GM23338 (cell line): ENCODE measurements around the gene VSIG10L. TPM values are rescaled to one million over a fixed set of nuclear protein-coding genes. Genes with fewer than 3 reads are reported as not detected.

Experiments
- ATAC-seq: fragments of 200-7000 bp; cut with Tn5 transposase; 3 replicates; pipeline ENCODE4 v1.9.1; 2020
- DNase-seq: peaks from one replicate; pipeline ENCODE4 v3.0.0-alpha.2; 2015; ENCODE audit warnings: low spot score
- H2AFZ ChIP-seq: fragments of 200-600 bp; sonication (generic); 2 replicates; pipeline ENCODE4 v1.8.0; 2016; ENCODE audit warnings: antibody characterized with exemption, mild to moderate bottlenecking, moderate library complexity
- H3F3A ChIP-seq: fragments of 200-600 bp; sonication (generic); replicated peaks from 2 replicates; pipeline ENCODE4 v1.8.0; 2017; ENCODE audit warnings: antibody characterized with exemption, mixed run types, low read depth
- H3K27ac ChIP-seq: fragments of 200-600 bp; sonication (generic); 2 replicates; pipeline ENCODE4 v1.6.1; 2016; ENCODE audit warnings: low read depth
- H3K27me3 ChIP-seq: fragments of 200-600 bp; sonication (generic); 2 replicates; pipeline ENCODE4 v1.8.0; 2016; ENCODE audit warnings: mild to moderate bottlenecking, mixed run types, moderate library complexity; ENCODE audit not compliant: insufficient read depth
- H3K36me3 ChIP-seq: fragments of 200-600 bp; sonication (generic); 2 replicates; pipeline ENCODE4 v1.8.0; 2016; ENCODE audit warnings: mild to moderate bottlenecking; ENCODE audit not compliant: insufficient read depth
- H3K4me1 ChIP-seq: fragments of 200-600 bp; sonication (generic); 2 replicates; pipeline ENCODE4 v1.8.0; 2016; ENCODE audit warnings: mild to moderate bottlenecking, moderate library complexity; ENCODE audit not compliant: insufficient read depth
- H3K4me2 ChIP-seq: fragments of 200-600 bp; sonication (generic); 2 replicates; pipeline ENCODE4 v1.7.1; 2017; ENCODE audit warnings: mixed run types
- H3K4me3 ChIP-seq: fragments of 200-600 bp; sonication (generic); 2 replicates; pipeline ENCODE4 v1.6.1; 2016; ENCODE audit warnings: mixed run types
- H3K79me2 ChIP-seq: fragments of 200-600 bp; sonication (generic); replicated peaks from 2 replicates; pipeline ENCODE4 v1.8.0; 2017; ENCODE audit warnings: mild to moderate bottlenecking; ENCODE audit not compliant: insufficient read depth
- H3K9me2 ChIP-seq: fragments of 200-600 bp; sonication (generic); 2 replicates; pipeline ENCODE4 v1.8.0; 2017; ENCODE audit not compliant: insufficient read depth
- H4K20me1 ChIP-seq: fragments of 200-600 bp; sonication (generic); replicated peaks from 2 replicates; pipeline ENCODE4 v1.8.0; 2017; ENCODE audit warnings: mild to moderate bottlenecking; ENCODE audit not compliant: insufficient read depth
- H3K27ac Mint-ChIP-seq: 2 replicates; pipeline ENCODE4 v1.8.0; 2020; ENCODE audit warnings: inconsistent platforms, mild to moderate bottlenecking, moderate library complexity, mixed read lengths
- H3K27me3 Mint-ChIP-seq: 3 replicates; pipeline ENCODE4 v1.8.0; 2022; ENCODE audit warnings: low read depth, mild to moderate bottlenecking, moderate library complexity, mixed read lengths, inconsistent platforms; ENCODE audit not compliant: insufficient read depth, poor library complexity
- H3K36me3 Mint-ChIP-seq: 3 replicates; pipeline ENCODE4 v1.8.0; 2021; ENCODE audit warnings: low read depth, mild to moderate bottlenecking, inconsistent platforms, moderate library complexity, mixed read lengths
- H3K4me1 Mint-ChIP-seq: 3 replicates; pipeline ENCODE4 v1.8.0; 2020; ENCODE audit warnings: mild to moderate bottlenecking, inconsistent platforms, mixed read lengths
- H3K4me3 Mint-ChIP-seq: 3 replicates; pipeline ENCODE4 v1.8.0; 2021; ENCODE audit warnings: moderate library complexity, mild to moderate bottlenecking, inconsistent platforms, mixed read lengths
- H3K9me3 Mint-ChIP-seq: 3 replicates; pipeline ENCODE4 v1.8.0; 2020; ENCODE audit warnings: moderate library complexity, mild to moderate bottlenecking, inconsistent platforms, mixed read lengths
- CREB1 ChIP-seq: fragments of 250-450 bp; sonication (Bioruptor Pico); IDR thresholded peaks from 2 replicates; pipeline ENCODE4 v1.5.0; 2020; ENCODE audit warnings: low read depth, mild to moderate bottlenecking, moderate library complexity
- EZH2 ChIP-seq: fragments of 200-600 bp; sonication (generic); IDR thresholded peaks from one replicate; pipeline ENCODE4 v1.8.0; 2017; ENCODE audit warnings: antibody characterized with exemption, mild to moderate bottlenecking, low read depth; ENCODE audit not compliant: unreplicated experiment
- EZH2phosphoT487 ChIP-seq: fragments of 200-600 bp; sonication (generic); IDR thresholded peaks from one replicate; pipeline ENCODE4 v1.8.1; 2018; ENCODE audit warnings: antibody characterized with exemption; ENCODE audit not compliant: unreplicated experiment
- JUNB ChIP-seq: IDR thresholded peaks from one replicate; pipeline ENCODE4 v1.6.1; 2016; ENCODE audit warnings: antibody characterized with exemption; ENCODE audit not compliant: unreplicated experiment
- NANOG ChIP-seq: IDR thresholded peaks from 2 replicates; pipeline ENCODE4 v1.6.1; 2016; ENCODE audit warnings: antibody characterized with exemption, borderline replicate concordance
- POLR2AphosphoS5 ChIP-seq: IDR thresholded peaks from 2 replicates; pipeline ENCODE4 v1.6.1; 2016; ENCODE audit warnings: antibody characterized with exemption, low read depth
- STAT1 ChIP-seq: IDR thresholded peaks from one replicate; pipeline ENCODE4 v1.6.1; 2016; ENCODE audit warnings: antibody characterized with exemption; ENCODE audit not compliant: unreplicated experiment
- ZNF114 ChIP-seq: fragments of 250-450 bp; sonication (Bioruptor Pico); IDR thresholded peaks from 2 replicates; pipeline ENCODE4 v1.5.0; 2020; ENCODE audit warnings: mild to moderate bottlenecking, moderate library complexity
- ZNF331 ChIP-seq: fragments of 250-450 bp; sonication (Bioruptor Pico); IDR thresholded peaks from 2 replicates; pipeline ENCODE4 v1.5.0; 2020; ENCODE audit warnings: low read depth, mild to moderate bottlenecking, moderate library complexity
- polyA plus RNA-seq: library from polyadenylated mRNA; unstranded; fragments of >200 nt; fragmentation: Nextera tagmentation; extraction: Ambion mirVana; gene quantifications from 2 replicates; pipeline ENCODE4 v1.2.1, GENCODE V29; 2016
- total RNA-seq: library from RNA; depleted of rRNA; stranded (reverse); fragments of >200 nt; shearing (Covaris generic); gene quantifications from 2 replicates; pipeline ENCODE4 v1.2.3, GENCODE V29; 2014
- TF ChIP-seq, protein P1 (sequence below): IDR thresholded peaks from one replicate; pipeline ENCODE4 v1.6.1; 2018; ENCODE audit warnings: antibody characterized with exemption; ENCODE audit not compliant: unreplicated experiment
- TF ChIP-seq, protein P2 (sequence below): IDR thresholded peaks from 2 replicates; pipeline ENCODE4 v1.6.1; 2016; ENCODE audit warnings: antibody characterized with exemption
- TF ChIP-seq, protein P3 (sequence below), 2 experiments: fragments of 200-600 bp in 1 of 2; sonication (generic) in 1 of 2; conservative IDR thresholded peaks; 2 replicates each; pipeline versions ENCODE4 v1.5.1 to v1.6.1; 2016 to 2017; ENCODE audit warnings: antibody characterized with exemption in 2 of 2, low read depth in 2 of 2, mild to moderate bottlenecking in 2 of 2, moderate library complexity in 1 of 2

The VSIG10L gene
- total and polyA plus RNA-seq, 2 experiments from 2014 or later: 9.6 to 10.4 TPM

DNA sequence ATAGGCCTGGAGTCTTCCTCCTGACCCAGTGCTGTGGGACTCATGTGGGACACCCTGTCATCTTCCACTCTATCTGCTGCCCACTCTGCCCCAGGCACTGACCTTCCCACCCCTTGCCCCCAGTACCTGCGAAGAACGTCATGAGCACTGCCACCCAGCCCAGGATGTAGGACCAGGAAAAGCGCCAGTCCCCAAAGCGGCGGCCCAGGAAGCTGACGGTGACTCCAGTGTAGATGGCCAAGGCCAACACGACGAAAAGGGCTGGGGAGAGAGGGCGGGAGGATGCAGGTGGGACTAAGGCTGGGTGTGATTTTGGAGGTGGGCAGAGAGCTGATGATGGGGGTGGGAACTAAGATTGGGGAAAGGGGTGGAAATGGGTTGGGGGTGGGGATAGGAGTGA, 38.4 kb upstream of the VSIG10L start (continued):
- TF ChIP-seq, protein P1, sequence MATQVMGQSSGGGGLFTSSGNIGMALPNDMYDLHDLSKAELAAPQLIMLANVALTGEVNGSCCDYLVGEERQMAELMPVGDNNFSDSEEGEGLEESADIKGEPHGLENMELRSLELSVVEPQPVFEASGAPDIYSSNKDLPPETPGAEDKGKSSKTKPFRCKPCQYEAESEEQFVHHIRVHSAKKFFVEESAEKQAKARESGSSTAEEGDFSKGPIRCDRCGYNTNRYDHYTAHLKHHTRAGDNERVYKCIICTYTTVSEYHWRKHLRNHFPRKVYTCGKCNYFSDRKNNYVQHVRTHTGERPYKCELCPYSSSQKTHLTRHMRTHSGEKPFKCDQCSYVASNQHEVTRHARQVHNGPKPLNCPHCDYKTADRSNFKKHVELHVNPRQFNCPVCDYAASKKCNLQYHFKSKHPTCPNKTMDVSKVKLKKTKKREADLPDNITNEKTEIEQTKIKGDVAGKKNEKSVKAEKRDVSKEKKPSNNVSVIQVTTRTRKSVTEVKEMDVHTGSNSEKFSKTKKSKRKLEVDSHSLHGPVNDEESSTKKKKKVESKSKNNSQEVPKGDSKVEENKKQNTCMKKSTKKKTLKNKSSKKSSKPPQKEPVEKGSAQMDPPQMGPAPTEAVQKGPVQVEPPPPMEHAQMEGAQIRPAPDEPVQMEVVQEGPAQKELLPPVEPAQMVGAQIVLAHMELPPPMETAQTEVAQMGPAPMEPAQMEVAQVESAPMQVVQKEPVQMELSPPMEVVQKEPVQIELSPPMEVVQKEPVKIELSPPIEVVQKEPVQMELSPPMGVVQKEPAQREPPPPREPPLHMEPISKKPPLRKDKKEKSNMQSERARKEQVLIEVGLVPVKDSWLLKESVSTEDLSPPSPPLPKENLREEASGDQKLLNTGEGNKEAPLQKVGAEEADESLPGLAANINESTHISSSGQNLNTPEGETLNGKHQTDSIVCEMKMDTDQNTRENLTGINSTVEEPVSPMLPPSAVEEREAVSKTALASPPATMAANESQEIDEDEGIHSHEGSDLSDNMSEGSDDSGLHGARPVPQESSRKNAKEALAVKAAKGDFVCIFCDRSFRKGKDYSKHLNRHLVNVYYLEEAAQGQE: no peak
- TF ChIP-seq NANOG: no peak
- TF ChIP-seq CREB1 (CRISPR knock-in tag): no peak
- TF ChIP-seq POLR2AphosphoS5: no peak
- no peak for TF ChIP-seq ZNF114 (CRISPR knock-in tag)
- TF ChIP-seq, protein P2, sequence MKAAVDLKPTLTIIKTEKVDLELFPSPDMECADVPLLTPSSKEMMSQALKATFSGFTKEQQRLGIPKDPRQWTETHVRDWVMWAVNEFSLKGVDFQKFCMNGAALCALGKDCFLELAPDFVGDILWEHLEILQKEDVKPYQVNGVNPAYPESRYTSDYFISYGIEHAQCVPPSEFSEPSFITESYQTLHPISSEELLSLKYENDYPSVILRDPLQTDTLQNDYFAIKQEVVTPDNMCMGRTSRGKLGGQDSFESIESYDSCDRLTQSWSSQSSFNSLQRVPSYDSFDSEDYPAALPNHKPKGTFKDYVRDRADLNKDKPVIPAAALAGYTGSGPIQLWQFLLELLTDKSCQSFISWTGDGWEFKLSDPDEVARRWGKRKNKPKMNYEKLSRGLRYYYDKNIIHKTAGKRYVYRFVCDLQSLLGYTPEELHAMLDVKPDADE: no peak
- no peak for TF ChIP-seq EZH2
- TF ChIP-seq EZH2phosphoT487: no peak
- TF ChIP-seq JUNB: no peak

GRCh38 chr19:51377422-51377821, 35.5 kb upstream of the VSIG10L start:
- Mint-ChIP-seq H3K4me3 (no peak overlapping the region), H3K27ac (no peak overlapping the region), H3K9me3 (peaks cover 24% of the 10 kb centered on the region), H3K4me1 (no peaks in the 10 kb centered on the region), H3K36me3 (peaks cover 9% of the 10 kb centered on the region; the same call in 2 of the 3 replicates), H3K27me3 (peaks cover 8% of the 10 kb centered on the region)
- Histone ChIP-seq H3K9me2 (0 out of 2 replicates have a peak, but pooled peaks cover 2% of the 10 kb centered on the region), H3K4me2 (no peak overlapping the region), H2AFZ (no peak overlapping the region), H3F3A (no peaks in the 10 kb centered on the region), H4K20me1 (no peaks in the 10 kb centered on the region), H3K79me2 (no peaks in the 10 kb centered on the region), H3K4me1 (no peaks in the 10 kb centered on the region), H3K27me3 (no peaks in the 10 kb centered on the region), H3K36me3 (peaks cover 5% of the 10 kb centered on the region; the same call in 1 of the 2 replicates), H3K4me3 (no peak overlapping the region), H3K27ac (no peak overlapping the region)
- DNase-seq (no peak), ATAC-seq (no peak)
- TF ChIP-seq EZH2phosphoT487 (no peak), EZH2 (no peak), POLR2AphosphoS5 (no peak), STAT1 (no peak), ZNF114 (CRISPR knock-in tag) (no peak), JUNB (no peak), ZNF331 (CRISPR knock-in tag) (no peak), NANOG (no peak)
- TF ChIP-seq, protein P2: no peak
- TF ChIP-seq, protein P1: no peak
- TF ChIP-seq, protein P3, sequence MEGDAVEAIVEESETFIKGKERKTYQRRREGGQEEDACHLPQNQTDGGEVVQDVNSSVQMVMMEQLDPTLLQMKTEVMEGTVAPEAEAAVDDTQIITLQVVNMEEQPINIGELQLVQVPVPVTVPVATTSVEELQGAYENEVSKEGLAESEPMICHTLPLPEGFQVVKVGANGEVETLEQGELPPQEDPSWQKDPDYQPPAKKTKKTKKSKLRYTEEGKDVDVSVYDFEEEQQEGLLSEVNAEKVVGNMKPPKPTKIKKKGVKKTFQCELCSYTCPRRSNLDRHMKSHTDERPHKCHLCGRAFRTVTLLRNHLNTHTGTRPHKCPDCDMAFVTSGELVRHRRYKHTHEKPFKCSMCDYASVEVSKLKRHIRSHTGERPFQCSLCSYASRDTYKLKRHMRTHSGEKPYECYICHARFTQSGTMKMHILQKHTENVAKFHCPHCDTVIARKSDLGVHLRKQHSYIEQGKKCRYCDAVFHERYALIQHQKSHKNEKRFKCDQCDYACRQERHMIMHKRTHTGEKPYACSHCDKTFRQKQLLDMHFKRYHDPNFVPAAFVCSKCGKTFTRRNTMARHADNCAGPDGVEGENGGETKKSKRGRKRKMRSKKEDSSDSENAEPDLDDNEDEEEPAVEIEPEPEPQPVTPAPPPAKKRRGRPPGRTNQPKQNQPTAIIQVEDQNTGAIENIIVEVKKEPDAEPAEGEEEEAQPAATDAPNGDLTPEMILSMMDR (conservative IDR thresholded peaks at IDR 0.05; ENCODE audit: low read depth in 2 of 2): no peak
